Measurements from ENCODE around the gene CXCR6.
"Not testable (repeated sequence)": the region's sequence is repeated elsewhere in the genome, so short reads cannot be mapped to it uniquely, and the experiment has no call there.

CXCR6 gene

GRCh38 chr3:45992133-45992729 lies 49.0 kb downstream of the CXCR6 start:
- no peak for DNase-seq

GRCh38 chr3:45992821-45993221 lies 49.6 kb downstream of the CXCR6 start:
- no peak for DNase-seq

DNA sequence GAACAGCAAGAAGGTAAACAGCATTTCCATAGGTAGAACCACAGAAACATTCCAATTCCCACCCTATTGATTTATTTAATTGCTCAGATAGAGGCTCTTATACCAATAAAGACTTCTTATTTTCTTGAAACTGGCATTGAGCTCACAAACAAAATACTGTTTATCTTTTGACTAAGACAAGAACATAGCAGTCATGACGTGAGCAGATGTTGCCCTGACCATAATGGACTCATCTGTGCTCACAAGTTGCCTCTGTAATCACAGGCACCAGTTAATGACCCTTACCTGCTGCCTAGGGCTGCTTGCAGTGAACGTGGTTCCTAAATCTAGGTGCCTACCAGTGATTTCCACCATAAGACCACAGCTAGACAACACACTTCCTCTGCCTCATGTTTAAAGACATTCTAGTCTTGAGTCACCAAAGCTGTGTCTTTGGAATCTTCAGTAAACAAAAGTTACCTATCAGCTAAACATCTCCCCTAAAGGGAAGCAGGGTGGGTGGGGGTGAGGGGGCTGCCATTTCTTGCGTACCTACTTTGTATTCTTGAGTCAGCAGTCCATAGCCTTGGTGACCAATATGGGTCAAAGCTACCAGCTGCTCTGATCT lies 50.3 kb downstream of the CXCR6 start:
- DNase-seq, result no peak

DNA sequence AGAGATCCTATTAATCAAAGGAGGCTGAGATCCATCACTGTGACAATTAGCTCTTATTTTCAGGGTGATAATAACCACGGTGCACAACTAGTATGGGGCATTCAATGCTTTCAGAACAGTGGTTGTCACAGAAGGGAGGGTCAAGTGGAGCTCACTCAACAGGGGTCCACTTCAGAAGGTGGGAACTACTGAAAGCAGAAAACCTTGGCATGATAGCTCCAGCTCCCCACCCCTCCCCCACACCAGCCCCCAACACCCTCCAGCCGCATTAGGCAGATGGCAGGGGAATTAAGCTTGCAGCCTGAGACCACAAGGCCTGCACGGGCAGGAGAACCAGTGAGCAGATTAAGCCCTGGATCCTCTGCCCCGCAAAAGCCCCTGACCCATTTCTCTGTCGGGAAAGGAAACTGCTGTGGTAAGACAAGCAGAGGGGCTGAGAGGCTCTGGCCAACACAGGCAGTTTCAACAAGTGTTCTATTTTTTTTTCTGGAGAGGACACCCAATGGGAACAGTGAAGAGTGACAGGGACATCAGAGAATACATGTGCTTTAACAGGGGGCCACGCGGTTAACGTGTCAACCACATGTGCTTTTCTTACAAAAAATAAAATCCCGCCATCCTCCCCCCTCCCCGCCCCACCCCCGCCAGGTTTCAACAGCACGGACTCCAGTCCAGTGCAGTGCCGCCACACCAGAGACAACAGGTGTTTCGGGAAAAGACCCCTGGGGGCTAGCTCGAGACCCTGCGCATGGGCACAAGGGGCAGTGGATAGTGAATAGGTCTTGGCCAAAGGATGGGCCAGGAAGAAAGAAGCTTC lies 51.4 kb downstream of the CXCR6 start:
- no peak for DNase-seq

GRCh38 chr3:45995236-45996192 lies 52.2 kb downstream of the CXCR6 start, which contains the start of gene FYCO1:
FYCO1 (minus strand) TSS chr3:45995824; CDS start chr3:45984910, 10,914 bp downstream.
- DNase-seq, result peak; percentile 81

GRCh38 chr3:45997499-45997898 lies 54.2 kb downstream of the CXCR6 start:
- not testable (repeated sequence) for DNase-seq

DNA sequence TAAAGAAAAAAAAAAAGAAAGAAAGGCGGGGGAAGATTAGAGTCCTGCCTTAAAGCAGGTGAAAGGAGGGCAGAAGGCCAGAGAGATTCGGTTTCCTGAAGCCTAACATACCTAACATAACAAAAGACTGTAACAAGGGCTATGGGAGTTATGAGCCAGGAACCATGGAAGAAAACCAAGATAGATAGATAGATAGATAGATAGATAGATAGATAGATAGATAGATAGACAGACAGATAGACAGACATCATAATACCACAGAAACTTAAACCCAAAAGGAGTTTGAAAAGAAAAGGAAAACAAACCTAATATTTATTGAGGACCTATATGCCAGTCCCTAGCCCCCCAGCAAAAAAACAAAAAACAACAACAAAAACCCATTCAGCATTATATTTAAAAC lies 54.7 kb downstream of the CXCR6 start:
- no peak for DNase-seq
